HG03097 (cell line): ENCODE data around the gene CDADC1.

ENCODE experiments used
- ATAC-seq: cut with Tn5 transposase; IDR thresholded peaks from one replicate; pipeline ENCODE4 v1.9.1; 2021; ENCODE audit not compliant: unreplicated experiment, low FRiP score

Gene CDADC1

GRCh38 chr13:49247643-49248621 is at the start of gene CDADC1:
CDADC1 (plus strand) TSS chr13:49247925; CDS start chr13:49248038, 113 bp downstream.
- ATAC-seq: peak; percentile 88

- ATAC-seq: no peak
These were observed 41.1 kb upstream of the CDADC1 start for GRCh38 chr13:49206641-49207040.

GRCh38 chr13:49208619-49209018 is 39.1 kb upstream of the CDADC1 start:
- no peak for ATAC-seq

GRCh38 chr13:49210114-49210513 is 37.6 kb upstream of the CDADC1 start:
- no peak for ATAC-seq

- ATAC-seq: no peak
These were observed 37.1 kb upstream of the CDADC1 start for GRCh38 chr13:49210669-49211068.

- ATAC-seq: no peak
These were observed 34.2 kb upstream of the CDADC1 start for GRCh38 chr13:49213539-49213938.

- ATAC-seq: no peak
These were observed 33.5 kb upstream of the CDADC1 start for GRCh38 chr13:49213997-49214916.

- ATAC-seq: peak; percentile 71
These were observed 32.8 kb upstream of the CDADC1 start for GRCh38 chr13:49214917-49215376.

GRCh38 chr13:49216334-49216733 is 31.4 kb upstream of the CDADC1 start:
- ATAC-seq: no peak

- ATAC-seq: no peak
These were observed 29.7 kb upstream of the CDADC1 start for GRCh38 chr13:49217962-49218492.

GRCh38 chr13:49218493-49219051 is 29.2 kb upstream of the CDADC1 start:
- no peak for ATAC-seq

GRCh38 chr13:49219647-49220035 is 28.1 kb upstream of the CDADC1 start:
- no peak for ATAC-seq

GRCh38 chr13:49220036-49220855 is 27.5 kb upstream of the CDADC1 start, which contains the start of gene MLNR:
MLNR (plus strand) TSS chr13:49220338; CDS start chr13:49220338, 0 bp downstream.
- ATAC-seq: no peak

- ATAC-seq: no peak
These were observed 26.7 kb upstream of the CDADC1 start for GRCh38 chr13:49220856-49221589.

- ATAC-seq: no peak
These were observed 26.1 kb upstream of the CDADC1 start for GRCh38 chr13:49221590-49221965.

- no peak for ATAC-seq
These were observed 22.3 kb upstream of the CDADC1 start for GRCh38 chr13:49225223-49226042.

- ATAC-seq: no peak
These were observed 21.1 kb upstream of the CDADC1 start for GRCh38 chr13:49226613-49227012.

GRCh38 chr13:49234741-49235140 is 13.0 kb upstream of the CDADC1 start:
- ATAC-seq: no peak
